Measurements from ENCODE around the gene SNCAIP.
"Not testable (repeated sequence)": the region's sequence is repeated elsewhere in the genome, so short reads cannot be mapped to it uniquely, and the experiment has no call there.

The SNCAIP gene

DNA sequence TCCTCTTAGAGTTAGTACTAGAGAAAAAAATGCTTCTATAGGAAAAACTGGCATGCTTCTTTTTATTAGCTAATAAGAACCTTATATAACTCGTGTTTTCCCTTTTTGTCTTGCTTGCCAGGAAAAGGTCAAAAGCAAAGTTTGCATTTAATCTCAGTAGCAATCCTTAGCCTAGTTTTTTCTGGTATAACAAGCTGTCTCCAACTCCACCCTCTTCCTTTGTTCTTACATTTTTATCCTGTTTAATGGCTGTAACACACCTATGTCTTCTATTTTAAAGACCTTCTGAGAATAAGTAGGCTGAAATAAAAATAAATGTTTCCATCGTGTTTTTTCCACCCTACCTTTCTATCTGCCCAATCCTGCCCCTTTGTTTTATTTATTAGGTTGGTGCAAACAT is 158.3 kb downstream of the SNCAIP start:
- no peak for DNase-seq

DNA sequence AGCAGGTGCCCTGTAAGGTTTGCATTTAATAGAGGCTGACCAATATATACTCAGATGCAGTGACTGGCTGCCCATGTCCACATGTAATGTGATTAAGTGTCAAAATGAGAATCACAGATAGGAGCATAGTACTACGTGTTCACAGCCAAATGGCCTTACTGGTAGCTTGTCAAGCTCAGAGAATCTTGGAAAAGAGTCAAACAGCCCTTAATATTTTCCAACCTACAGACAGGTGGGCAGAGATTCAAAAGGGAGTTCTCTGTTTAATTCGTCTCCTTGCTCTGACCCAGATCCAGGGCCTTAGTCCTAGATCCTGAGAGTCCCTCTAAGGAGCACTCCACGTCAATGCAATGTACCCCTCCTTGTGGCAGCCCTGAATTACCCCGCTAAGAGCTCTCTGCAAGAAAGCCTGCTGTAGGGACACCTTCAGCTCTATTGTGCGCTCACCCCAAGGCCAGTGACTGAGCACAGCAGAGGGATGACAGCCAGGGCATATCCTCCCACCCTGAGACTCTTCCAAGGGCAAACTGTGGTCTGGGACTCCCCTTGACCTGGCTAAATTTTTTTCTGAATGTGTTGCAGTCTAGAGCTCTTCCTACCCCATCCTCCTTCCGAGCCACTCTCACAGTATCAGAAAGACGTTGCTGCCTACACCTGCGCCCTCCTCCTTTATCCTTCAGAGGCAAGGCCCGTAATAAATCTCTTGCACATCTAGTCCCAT is 159.2 kb downstream of the SNCAIP start:
- DNase-seq: no peak

DNA sequence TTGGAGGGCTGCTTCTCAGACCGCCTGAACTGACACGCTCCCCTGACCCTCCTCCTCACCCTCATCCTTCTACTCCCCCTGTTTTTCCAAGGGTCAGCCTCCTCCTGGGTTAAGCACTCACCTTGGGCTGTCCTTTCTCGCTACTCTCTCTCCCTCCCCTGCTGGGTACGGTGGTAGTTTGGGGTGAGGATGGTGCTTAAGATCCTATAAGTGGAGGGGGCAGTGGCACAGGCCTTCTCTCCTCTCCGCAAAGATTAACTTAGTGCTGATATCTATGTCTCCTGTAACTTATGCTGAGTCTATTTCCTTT is 159.7 kb downstream of the SNCAIP start:
- DNase-seq: no peak

DNA sequence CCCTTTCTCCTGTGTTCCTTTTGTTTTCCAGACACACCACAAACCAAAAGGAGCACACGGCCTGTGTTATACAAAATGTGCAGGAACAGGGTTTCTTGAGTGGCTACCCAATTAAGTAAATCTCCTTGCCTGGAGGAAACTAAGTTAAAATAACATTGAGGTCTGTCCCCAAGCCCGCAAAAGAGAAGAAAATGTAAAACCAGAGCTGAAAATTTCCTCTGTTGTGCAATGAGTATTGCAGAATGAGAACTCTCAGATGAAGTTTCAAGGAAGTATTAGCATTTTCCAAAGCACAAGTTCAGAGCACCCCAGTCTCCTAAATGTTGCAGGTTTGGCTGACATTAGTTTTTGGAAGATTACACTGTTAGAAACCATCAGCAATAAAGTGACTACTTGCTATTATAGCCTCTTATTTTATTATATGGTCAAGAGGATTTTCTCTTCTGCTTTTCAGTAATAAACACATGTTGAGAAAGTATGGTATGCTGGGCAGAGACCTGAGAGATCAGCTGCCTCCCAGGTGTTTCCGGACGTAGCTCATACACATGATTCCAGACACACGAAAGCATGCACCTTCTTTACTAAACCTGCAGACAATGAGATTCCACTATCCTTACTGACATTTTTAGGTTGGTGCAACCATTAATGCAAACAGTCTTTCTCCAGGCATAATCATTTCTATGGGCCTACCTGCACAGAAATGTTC is 161.3 kb downstream of the SNCAIP start:
- DNase-seq: no peak

DNA sequence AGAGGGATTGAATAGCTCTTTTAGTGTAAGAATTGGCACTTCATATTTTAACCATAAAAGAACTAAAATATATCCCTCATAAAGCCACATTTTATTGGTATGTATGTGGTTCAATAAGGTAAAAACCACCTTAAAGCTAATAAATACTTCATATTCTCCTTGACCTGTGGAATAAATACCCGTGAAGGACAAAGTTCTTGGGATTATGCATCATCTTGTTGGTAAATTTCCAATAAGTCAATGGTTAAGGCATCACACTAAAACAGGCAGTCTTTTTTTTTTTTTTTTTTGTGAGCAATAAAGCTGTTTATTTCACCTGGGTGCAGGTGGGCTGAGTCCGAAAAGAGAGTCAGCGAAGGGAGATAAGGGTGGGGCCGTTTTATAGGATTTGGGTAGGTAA is 161.9 kb downstream of the SNCAIP start:
- no peak for DNase-seq

DNA sequence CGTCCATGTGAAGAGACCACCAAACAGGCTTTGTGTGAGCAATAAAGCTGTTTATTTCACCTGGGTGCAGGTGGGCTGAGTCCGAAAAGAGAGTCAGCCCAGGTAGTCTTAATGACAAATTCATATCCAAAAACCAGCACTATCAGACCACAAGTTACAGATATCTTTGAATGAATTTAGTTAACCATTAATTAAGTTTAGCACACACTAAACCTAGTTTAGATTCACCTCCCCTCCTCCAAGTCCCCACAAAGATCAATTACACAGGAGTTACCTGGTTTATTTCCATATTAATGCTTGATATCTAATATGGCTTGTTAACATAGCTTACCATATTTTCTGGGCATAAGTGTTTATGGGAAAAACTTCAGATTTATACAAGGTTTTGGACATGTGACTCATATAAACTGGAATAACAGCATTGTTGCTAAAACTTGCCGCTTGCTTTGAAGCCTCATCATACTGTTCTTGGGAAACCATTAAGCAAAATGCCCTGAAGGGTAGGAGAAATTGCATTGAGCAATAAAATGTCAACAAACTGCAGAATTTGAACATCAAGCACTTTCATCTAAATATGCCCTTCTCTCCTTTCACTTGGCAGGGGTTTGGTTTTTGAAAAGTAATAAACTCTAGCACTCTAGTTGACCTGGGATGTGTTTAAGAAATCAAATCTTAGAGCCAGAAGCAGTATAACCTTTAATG is 166.9 kb downstream of the SNCAIP start:
- no peak for DNase-seq

DNA sequence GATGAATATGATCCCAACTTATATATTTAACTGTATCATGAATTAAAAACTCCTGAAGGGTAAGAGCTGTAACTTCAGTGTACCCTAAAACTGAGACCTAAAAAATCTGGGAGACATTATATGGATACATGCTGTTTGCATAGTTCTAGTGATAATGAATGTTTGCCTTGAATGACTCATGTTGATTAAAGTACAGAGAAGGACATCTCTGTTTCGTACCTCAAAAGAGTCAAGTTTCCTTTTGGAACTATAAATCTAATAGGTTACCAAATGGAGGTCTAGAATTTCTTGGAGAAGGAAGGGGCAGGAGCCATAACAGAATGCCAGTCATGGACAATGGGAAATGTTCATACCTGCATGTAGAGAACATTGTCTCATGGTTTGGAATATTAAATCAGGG is 168.1 kb downstream of the SNCAIP start:
- no peak for DNase-seq

DNA sequence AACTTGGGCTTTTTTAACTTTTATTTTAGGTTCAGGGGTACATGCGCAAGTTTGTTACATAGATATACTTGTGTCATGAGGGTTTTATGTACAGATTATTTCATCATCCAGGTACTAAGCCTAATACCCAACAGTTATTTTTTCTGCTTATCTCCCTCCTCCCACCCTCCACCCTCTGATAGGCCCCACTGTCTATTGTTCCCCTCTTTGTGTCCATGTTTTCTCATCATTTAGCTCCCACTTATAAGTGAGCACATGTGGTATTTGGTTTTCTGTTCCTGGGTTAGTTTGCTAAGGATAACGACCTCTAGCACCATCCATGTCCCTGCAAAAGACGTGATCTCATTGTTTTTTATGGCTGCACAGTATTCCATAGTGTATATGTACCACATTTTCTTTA is 172.1 kb downstream of the SNCAIP start:
- no peak for DNase-seq

DNA sequence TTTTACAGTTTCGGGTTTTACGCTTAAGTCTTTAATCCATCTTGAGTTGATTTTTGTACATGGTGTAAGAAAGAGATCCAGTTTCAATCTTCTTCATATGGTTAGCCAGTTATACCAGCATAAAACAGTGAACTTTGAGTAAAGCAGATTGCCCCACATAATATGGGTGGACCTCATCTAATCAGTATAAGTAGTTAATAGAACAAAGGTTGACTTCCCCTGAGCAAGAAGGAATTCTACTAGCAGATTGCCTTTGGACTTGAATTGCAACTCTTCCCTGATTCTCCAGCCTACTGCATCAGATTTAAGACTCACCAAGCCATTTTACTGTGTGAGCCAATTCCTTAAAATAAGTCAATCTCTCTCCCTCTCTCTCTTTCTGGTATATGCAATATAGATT is 173.2 kb downstream of the SNCAIP start:
- no peak for DNase-seq

DNA sequence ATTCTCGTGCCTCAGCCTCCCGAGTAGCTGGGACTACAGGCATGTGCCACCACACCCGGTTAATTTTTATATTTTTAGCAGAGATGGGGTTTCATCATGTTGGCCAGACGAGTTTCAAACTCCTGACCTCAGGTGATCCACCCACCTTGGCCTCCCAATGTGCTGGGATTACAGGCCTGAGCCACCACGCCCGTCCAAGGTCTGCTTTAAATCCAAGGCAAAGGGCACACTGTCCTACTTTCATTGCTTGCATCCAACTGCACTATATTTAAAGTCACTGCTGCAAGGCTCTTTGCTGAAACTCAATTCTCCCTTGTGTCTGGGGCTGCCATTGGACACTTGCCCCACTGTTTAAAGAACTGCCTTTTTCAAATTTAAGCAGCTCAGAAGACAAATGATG is 174.6 kb downstream of the SNCAIP start:
- not testable (repeated sequence) for DNase-seq

DNA sequence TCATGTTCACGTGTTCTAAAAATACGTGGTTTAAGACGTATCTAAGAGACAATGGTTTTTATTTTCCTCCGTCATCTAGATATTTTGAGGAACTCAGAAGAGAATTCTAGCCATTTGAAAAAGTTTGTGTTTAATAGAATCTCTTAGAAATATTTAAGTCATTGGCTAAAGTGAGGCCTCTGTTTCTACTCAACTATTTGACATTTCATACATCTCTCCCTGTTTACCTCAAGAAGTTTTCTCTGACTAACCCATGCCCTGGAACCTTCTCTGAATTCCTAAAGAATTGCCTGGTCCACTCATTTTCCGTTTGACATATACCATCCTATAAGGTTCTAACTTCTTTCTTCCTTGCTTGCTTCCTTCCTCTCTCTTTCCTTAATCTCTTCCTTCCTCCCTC is 178.7 kb downstream of the SNCAIP start:
- DNase-seq: no peak

DNA sequence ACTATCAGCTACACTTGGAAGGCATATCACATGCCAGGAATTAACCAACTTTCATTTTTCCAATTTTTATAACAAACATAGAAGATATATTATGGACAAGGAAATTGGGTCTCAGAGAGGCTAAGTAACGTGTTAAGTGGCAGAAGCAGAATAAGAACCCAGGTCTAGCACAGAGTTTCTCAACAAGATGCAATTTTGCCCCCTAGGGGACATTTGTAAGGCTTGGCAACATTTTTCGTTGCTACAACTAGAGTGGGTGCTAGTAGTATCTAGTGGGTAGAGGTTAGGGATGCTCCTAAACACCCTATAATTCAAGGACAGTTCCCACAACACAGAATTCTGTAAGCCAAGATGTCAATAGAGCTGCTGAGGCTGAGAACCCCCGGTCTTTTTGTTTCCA is 180.6 kb downstream of the SNCAIP start:
- peak; percentile 11 for DNase-seq

DNA sequence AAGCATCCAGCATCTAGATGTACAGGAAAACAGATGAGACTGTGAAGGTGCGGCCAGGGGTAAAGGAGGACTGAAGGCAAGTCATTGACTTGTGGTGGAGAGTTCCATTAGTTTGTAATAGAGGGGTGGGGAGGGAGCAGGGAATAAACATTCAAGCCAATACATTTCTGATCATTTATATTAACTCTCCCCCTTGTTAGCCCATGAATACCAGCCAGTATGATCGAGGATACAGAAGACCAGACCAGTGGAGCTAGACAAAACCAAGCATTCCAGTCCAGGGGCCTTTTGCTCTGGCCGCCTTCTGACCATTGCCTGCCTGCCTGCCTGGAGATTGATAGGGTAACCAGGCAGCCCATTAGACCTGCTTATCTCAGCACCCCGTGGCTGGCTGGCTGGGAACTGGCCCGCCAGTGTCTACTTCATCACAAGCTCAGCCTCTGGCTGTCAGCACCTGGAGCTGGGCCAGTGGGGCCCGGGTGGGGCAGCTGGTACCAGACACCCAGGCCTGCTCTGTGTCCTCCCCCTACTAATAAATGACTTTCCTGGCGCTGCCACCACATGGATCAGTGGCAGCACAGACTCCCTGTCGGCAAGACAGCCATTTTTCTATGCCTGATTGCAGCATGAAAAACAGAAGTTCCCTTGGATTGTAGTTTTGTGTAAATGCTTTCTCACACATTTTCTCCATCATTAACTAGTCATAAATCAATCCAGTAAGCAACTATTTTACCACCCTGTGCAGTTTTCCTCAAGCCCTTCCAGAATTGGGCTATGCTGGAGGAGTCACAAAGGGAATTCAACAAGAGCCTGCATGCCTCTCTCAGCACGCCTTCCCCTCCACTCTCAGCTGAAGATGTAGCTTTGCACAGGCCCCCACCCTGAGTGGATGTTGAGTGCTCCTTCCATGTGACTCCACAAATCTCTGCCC is 181.3 kb downstream of the SNCAIP start:
- DNase-seq: peak; percentile 8

DNA sequence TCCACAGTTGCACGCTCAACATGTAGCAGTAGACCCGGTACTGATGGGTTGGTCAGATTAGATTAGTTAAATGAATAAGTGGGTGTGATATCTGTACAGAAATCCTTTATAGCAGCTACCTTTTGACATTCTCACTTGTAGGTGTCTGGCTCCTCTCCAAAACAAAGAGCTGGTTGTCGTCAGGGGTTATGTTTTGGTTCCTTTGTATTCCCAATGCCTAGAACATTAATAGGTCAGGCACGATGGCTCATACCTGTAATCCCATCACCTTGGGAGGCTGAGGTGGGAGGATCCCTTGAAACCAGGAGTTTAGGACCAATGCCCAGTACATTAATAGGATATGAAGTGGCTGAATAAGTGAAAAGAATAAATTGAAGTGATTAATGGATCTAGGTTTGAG is 182.1 kb downstream of the SNCAIP start:
- DNase-seq: no peak

DNA sequence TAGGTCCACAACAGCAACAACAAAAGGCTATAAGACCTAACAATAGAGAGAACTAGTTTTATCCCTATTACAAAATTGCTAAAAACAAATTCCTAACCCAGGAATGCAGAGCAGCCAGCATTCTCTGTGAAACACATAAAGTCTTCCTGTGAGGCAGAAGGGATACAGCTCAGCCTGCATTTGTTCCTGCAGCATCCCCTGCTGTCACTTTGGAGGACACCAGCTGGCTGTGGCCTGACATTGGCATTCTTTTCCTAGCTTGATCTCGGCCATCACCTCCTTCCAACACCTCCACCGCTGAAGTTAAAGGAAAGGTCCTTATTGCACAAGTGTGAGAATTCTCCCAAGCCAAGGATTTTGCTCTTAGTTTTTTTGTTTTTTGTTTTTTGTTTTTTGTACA is 186.1 kb downstream of the SNCAIP start:
- no peak for DNase-seq

DNA sequence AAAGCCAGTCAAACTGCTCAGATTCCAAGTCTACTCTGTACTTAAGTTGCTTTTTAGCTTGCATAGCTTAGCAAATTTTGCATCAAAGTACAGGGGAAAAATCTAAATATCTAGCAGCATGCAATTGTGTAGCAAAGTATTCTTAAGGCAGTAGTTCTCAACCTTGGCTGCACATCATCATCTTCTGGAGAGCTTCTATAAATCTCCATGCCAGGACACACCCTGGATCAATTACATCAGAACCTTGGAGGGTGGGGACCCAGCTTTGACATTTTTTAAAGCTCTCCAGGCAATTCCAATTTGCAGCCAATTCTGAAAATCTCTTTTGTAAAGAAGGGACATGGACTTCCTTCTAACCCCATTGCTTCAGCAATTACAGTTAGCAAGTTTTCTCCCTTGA is 187.5 kb downstream of the SNCAIP start:
- DNase-seq: no peak

DNA sequence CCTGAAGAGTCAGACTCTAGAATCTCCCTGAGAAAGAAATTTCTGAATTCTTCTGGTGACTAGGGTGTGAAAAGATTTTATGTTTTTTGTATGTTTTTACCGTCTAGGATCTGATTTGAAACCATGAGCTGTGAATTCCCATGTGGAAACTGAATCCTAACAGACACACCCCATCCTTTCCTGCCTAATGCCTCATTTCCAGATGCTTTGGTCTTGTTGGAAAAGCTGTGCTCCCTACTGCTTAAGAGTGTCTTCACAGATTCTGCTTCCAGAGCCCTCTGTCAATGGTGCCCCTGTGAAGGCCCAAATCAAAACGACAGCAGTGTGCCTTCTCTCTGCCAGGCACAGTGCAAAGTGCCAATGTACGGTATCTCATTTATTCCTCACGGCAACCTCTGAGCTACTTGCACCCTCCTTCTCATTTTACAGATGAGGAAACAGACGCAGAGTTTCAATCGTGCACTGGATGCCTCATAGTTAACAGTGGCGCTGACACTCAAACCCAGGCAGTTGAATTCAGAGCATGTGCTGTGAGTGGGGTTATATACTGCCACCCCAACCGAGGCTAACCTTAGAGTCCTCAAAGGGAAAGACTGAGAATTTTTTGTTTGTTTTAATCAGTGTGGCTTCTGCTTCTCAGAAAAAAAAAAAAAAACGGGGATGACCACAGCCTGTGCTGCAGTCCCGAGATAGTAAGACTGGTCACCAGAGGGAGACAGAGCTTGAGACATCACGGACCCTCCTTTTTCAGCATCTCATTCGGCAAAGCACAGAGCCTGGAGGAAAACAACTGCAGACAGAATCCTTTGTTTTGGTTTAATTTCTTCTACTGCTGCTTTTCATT is 188.4 kb downstream of the SNCAIP start:
- DNase-seq: peak; percentile 37

DNA sequence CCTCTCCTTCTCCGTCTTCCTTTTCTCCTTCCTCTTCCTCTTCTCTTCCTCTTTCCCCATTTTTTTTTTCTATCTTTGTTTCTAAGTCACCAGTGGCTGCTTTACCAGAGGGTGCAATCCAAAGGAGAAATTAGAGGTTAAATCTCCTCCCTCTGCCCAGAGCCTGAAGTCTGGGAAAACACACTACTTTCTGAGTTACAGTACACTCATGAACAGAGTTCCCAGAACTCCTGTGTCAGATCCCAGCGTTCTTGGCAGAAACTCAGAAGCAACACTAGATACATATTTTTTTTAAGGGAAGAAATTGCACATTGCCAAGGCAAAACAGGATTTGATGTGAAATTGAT is 189.0 kb downstream of the SNCAIP start:
- DNase-seq: no peak

DNA sequence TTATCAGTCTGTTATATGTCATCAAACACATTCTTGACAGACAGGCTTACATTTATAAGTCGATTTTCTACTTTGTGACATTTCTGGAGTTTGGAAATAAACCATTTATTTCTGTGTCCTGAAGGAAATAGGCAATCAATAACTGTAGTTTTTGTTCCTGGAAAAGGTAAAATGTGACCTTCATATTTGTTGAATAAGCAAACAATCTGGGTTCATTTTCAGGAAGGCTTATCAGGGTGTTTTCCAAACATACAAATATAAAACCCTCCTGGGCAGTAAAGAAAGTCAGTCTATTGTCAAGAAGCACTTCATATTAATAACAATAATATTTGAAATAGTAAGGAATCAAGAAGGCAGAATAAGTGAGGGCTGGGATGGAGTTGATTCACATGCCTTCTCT is 195.0 kb downstream of the SNCAIP start:
- DNase-seq: no peak

DNA sequence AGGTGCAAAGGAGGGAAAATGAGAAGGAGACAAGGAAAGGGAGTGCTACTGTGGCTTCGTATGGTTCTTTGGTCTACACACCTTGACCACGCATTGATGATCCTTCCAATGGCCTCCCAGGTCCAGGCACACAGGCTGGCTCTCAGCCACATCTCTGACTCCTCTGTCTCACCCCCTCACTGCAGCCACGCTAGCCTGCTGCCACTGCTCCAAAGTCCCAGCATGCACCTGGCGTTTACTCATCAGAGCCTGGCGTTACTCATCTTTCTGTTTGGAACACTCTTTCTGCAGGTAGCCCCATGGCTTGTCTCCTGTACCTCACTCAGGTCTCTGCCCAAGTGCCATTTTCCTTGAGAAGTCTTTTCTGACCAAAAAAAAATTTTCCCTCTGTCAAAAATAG is 195.5 kb downstream of the SNCAIP start:
- no peak for DNase-seq

DNA sequence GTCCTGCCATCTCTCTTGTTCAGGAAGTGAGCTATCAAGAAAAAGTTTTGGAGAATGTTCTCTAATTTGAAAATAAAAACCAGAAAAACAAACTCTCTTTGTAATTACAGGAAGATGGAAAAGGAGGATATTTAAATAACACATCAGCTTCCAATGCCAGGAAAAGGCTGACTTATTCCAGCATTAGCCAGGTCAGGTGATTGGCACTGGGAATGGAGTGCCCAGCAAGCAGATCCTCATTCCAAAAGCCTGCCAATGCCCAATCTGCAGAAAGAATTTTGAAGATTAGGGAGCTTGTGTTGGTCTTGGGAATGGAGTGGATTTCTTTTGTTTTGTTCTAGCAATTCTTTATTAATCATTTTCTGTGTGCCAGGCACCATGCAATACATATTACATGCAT is 196.6 kb downstream of the SNCAIP start:
- no peak for DNase-seq

Measured in hematopoietic multipotent progenitor cell treated with erythropoietin and hydrocortisone succinate and interleukin-3 and kit ligand, for 8 days (in vitro differentiated cells).